ENCODE data around the gene DYNC1I2. TPM values are rescaled to one million over a fixed set of nuclear protein-coding genes. Genes with fewer than 3 reads are reported as not detected.
"Not testable (repeated sequence)": the region's sequence is repeated elsewhere in the genome, so short reads cannot be mapped to it uniquely, and the experiment has no call there.

The DYNC1I2 gene
- total RNA-seq, 1 experiment from 2014 or later = 39.4 TPM

- Histone ChIP-seq H2AFZ (ENCODE audit: low read depth, low read length, poor library complexity, severe bottlenecking) (no peak overlapping the region), H3K9me3 (ENCODE audit: control insufficient read depth in 1 of 2, insufficient read depth in 1 of 2, low read depth in 1 of 2, low read length in 2 of 2) (no peaks in the 10 kb centered on the region), H3K9ac (ENCODE audit: low read length) (no peak overlapping the region), H3K36me3 (ENCODE audit: control insufficient read depth in 1 of 2, insufficient read depth in 2 of 2, low read length in 2 of 2) (no peaks in the 10 kb centered on the region), H3K4me2 (ENCODE audit: low read length) (no peak overlapping the region), H3K27me3 (ENCODE audit: insufficient read depth, low read length) (no peaks in the 10 kb centered on the region), H4K20me1 (ENCODE audit: insufficient read depth) (no peaks in the 10 kb centered on the region), H3K4me3 (replicated peaks in 1 of 2; ENCODE audit: low read depth in 1 of 2, low read length in 2 of 2) (no peak overlapping the region), H3K27ac (ENCODE audit: low read depth, low read length) (no peak overlapping the region), H3K4me1 (ENCODE audit: control insufficient read depth in 1 of 2, insufficient read depth in 2 of 2, low read length in 2 of 2) (no peaks in the 10 kb centered on the region), H3K79me2 (ENCODE audit: insufficient read depth, low read length) (no peaks in the 10 kb centered on the region), H3K9me2 (ENCODE audit: insufficient read depth) (no peaks in the 10 kb centered on the region)
- no peak for ATAC-seq
- no peak for TF ChIP-seq ZBTB33 (IDR thresholded peaks at IDR 0.05; ENCODE audit: extremely low read depth, insufficient replicate concordance, low read length)
- no peak for TF ChIP-seq CTCF (IDR thresholded peaks at IDR 0.05 in 2 of 3, conservative IDR thresholded peaks at IDR 0.05 in 1 of 3; ENCODE audit: borderline replicate concordance in 1 of 3, insufficient read depth in 1 of 3, low read depth in 2 of 3, low read length in 2 of 3)
- TF ChIP-seq POLR2AphosphoS5 (IDR thresholded peaks at IDR 0.05; ENCODE audit: low read depth, low read length) = no peak
- TF ChIP-seq ZFX (IDR thresholded peaks at IDR 0.05) = no peak
- TF ChIP-seq POLR2A (IDR thresholded peaks at IDR 0.05; ENCODE audit: borderline replicate concordance, extremely low read depth, insufficient read depth, insufficient read length) = no peak
- no peak for TF ChIP-seq SP1 (IDR thresholded peaks at IDR 0.05; ENCODE audit: low read depth)
- no peak for TF ChIP-seq RAD21 (IDR thresholded peaks at IDR 0.05; ENCODE audit: low read depth)
- no peak for TF ChIP-seq FOSL1 (IDR thresholded peaks at IDR 0.05; ENCODE audit: low read depth)
- TF ChIP-seq CEBPB (IDR thresholded peaks at IDR 0.05; ENCODE audit: low read depth) = no peak
- TF ChIP-seq ELF1 (IDR thresholded peaks at IDR 0.05; ENCODE audit: borderline replicate concordance, low read depth) = no peak
- TF ChIP-seq EZH2 (IDR thresholded peaks at IDR 0.05) = no peak
- no peak for TF ChIP-seq JUND (IDR thresholded peaks at IDR 0.05)
- no peak for TF ChIP-seq REST (IDR thresholded peaks at IDR 0.05; ENCODE audit: low read depth)
- TF ChIP-seq EGR1 (IDR thresholded peaks at IDR 0.05; ENCODE audit: low read depth) = no peak
- TF ChIP-seq EZH2phosphoT487 (IDR thresholded peaks at IDR 0.05; ENCODE audit: borderline replicate concordance) = no peak
- TF ChIP-seq SIN3A (IDR thresholded peaks at IDR 0.05; ENCODE audit: low read depth) = no peak
- BruUV-seq (replicated peaks) = no TSS peak
- ChIA-PET RAD21 (ENCODE audit: low non-redundant PET in 1 of 2, low total read pairs in 2 of 2, uncharacterized antibody in 2 of 2, unreplicated experiment in 2 of 2) (no interaction called here), POLR2A (no interaction called here), CTCF (no interaction called here)
- intact Hi-C loops (cut with micrococcal nuclease) = no loop called here
- no peak for DNase-seq (ENCODE audit: low read depth, low spot score)
These were observed 85.1 kb downstream of the DYNC1I2 start for GRCh38 chr2:171772373-171772772.

- H3K79me2 ChIP-seq (ENCODE audit: insufficient read depth, low read length); H3K9me3 ChIP-seq (ENCODE audit: control insufficient read depth in 1 of 2, insufficient read depth in 1 of 2, low read depth in 1 of 2, low read length in 2 of 2); H3K27me3 ChIP-seq (ENCODE audit: insufficient read depth, low read length); DNase-seq (ENCODE audit: low read depth, low spot score); RAD21 ChIA-PET (ENCODE audit: low non-redundant PET in 1 of 2, low total read pairs in 2 of 2, uncharacterized antibody in 2 of 2, unreplicated experiment in 2 of 2); H4K20me1 ChIP-seq (ENCODE audit: insufficient read depth); H3K4me3 ChIP-seq (replicated peaks in 1 of 2; ENCODE audit: low read depth in 1 of 2, low read length in 2 of 2); BruUV-seq (replicated peaks); CTCF ChIA-PET; H3K4me1 ChIP-seq (ENCODE audit: control insufficient read depth in 1 of 2, insufficient read depth in 2 of 2, low read length in 2 of 2); ATAC-seq; H3K9ac ChIP-seq (ENCODE audit: low read length); H3K4me2 ChIP-seq (ENCODE audit: low read length); intact Hi-C loops (cut with micrococcal nuclease); H3K36me3 ChIP-seq (ENCODE audit: control insufficient read depth in 1 of 2, insufficient read depth in 2 of 2, low read length in 2 of 2); POLR2A ChIA-PET; H2AFZ ChIP-seq (ENCODE audit: low read depth, low read length, poor library complexity, severe bottlenecking); H3K27ac ChIP-seq (ENCODE audit: low read depth, low read length); H3K9me2 ChIP-seq (ENCODE audit: insufficient read depth): not testable (repeated sequence)
These were observed 87.3 kb downstream of the DYNC1I2 start for GRCh38 chr2:171774581-171774980.
